K562 (cell line): Measurements from ENCODE around the gene KCTD7. TPM values are rescaled to one million over a fixed set of nuclear protein-coding genes. Genes with fewer than 3 reads are reported as not detected.

Experiments
- EGR1 ChIP-seq: fragments of 450-650 bp; conservative IDR thresholded peaks from 2 replicates; pipeline ENCODE4 v1.6.1; 2017; ENCODE audit warnings: mild to moderate bottlenecking
- ELF1 ChIP-seq: fragments of 200-800 bp; sonication (Bioruptor generic); IDR thresholded peaks from 2 replicates; pipeline ENCODE4 v1.6.1; 2016; ENCODE audit warnings: missing genetic modification characterization, missing compliant biosample characterization
- KDM4B ChIP-seq, 2 experiments: fragments of 450-650 bp in 1 of 2; sonication (generic) in 1 of 2; IDR thresholded peaks; 2 replicates each; pipeline ENCODE4 v1.6.1; 2016 to 2017; ENCODE audit warnings: borderline replicate concordance in 2 of 2, antibody characterized with exemption in 1 of 2, low read depth in 1 of 2, mild to moderate bottlenecking in 1 of 2
- MYNN ChIP-seq, 2 experiments: sonication (generic); formaldehyde crosslinking in 1 of 2; IDR thresholded peaks; 2 replicates each; pipeline versions ENCODE4 v1.5.0 to v1.6.1; 2016 to 2020; ENCODE audit warnings: antibody characterized with exemption in 1 of 2, missing genetic modification reagents in 1 of 2
- REST ChIP-seq, 2 experiments: fragments of 450-650 bp; formaldehyde crosslinking in 1 of 2; IDR thresholded peaks; 2 replicates each; pipeline versions ENCODE4 v1.4.0 to v1.6.1; 2014 to 2020; ENCODE audit warnings: mild to moderate bottlenecking in 2 of 2, borderline replicate concordance in 1 of 2, low read depth in 1 of 2
- SAP30 ChIP-seq: fragments of 200-600 bp; sonication (generic); IDR thresholded peaks from 2 replicates; pipeline ENCODE4 v1.6.1; 2012; ENCODE audit warnings: borderline replicate concordance, low read depth, mild to moderate bottlenecking, moderate library complexity, low read length, control low read depth, inconsistent platforms; ENCODE audit not compliant: insufficient read depth, poor library complexity, severe bottlenecking
- TEAD2 ChIP-seq: fragments of 450-650 bp; IDR thresholded peaks from 2 replicates; pipeline ENCODE4 v1.6.1; 2016; ENCODE audit warnings: missing genetic modification characterization, control low read depth, missing compliant biosample characterization
- TEAD4 ChIP-seq, 2 experiments: sonication (generic) in 1 of 2; formaldehyde crosslinking in 1 of 2; IDR thresholded peaks; 2 replicates each; pipeline versions ENCODE4 v1.6.1 to v1.8.0; 2012 to 2022; ENCODE audit warnings: borderline replicate concordance in 1 of 2, inconsistent platforms in 1 of 2, low read length in 1 of 2, mild to moderate bottlenecking in 1 of 2, missing genetic modification reagents in 1 of 2
- TOE1 ChIP-seq, 2 experiments: fragments of 450-650 bp in 1 of 2; sonication (generic) in 1 of 2; formaldehyde crosslinking in 1 of 2; IDR thresholded peaks; 2 replicates each; pipeline versions ENCODE4 v1.7.1 to v1.8.0; 2016 to 2022; ENCODE audit warnings: borderline replicate concordance in 2 of 2, mild to moderate bottlenecking in 2 of 2, antibody characterized with exemption in 1 of 2, inconsistent platforms in 1 of 2, low read depth in 1 of 2, missing genetic modification reagents in 1 of 2, moderate library complexity in 1 of 2
- ZNF212 ChIP-seq: fragments of 450-650 bp; formaldehyde crosslinking; IDR thresholded peaks from 2 replicates; pipeline ENCODE4 v1.4.0; 2020; ENCODE audit warnings: mild to moderate bottlenecking
- polyA plus RNA-seq, 8 experiments: library from polyadenylated mRNA; depleted of rRNA in 4 of 8; stranded (reverse) in 5 of 8; unstranded in 3 of 8; fragments of >200 nt; fragmentation: Nextera tagmentation in 2 of 8; fragmentation: Illumina TruSeq in 1 of 8; extraction: Ambion mirVana in 2 of 8; extraction: Trizol in 1 of 8; gene quantifications; 2 replicates each; pipeline versions ENCODE4 v1.2.1 to v1.2.3, GENCODE V29; 2011 to 2014; ENCODE audit warnings: inconsistent platforms in 1 of 8, missing spikeins in 1 of 8
- total RNA-seq, 7 experiments: library from RNA; depleted of rRNA in 6 of 7; stranded (reverse); fragments of >200 nt in 6 of 7; fragmentation: Illumina TruSeq in 2 of 7; extraction: Trizol in 2 of 7; gene quantifications; 2 replicates each; pipeline versions ENCODE4 v1.2.1 to v1.2.3, GENCODE V29; 2011 to 2021; ENCODE audit warnings: low replicate concordance in 1 of 7
- TF ChIP-seq, protein P1 (sequence below): fragments of 250-450 bp; sonication (Bioruptor Pico); IDR thresholded peaks from 2 replicates; pipeline ENCODE4 v1.5.0; 2020; ENCODE audit warnings: mild to moderate bottlenecking, borderline replicate concordance

The KCTD7 gene
- total and polyA plus RNA-seq, 9 of the 15 experiments (the other 6 are each of a cell fraction or from before 2014, with no cell fraction given): 1.5 to 26.0 (median 9.0) TPM

- TF ChIP-seq KDM4B (IDR thresholded peaks at IDR 0.05; ENCODE audit: borderline replicate concordance in 2 of 2, low read depth in 1 of 2) (0 out of 4 replicates have a peak, but pooled peaks of 1 of the 2 experiments have one; percentile 19), TOE1 (IDR thresholded peaks at IDR 0.05; ENCODE audit: borderline replicate concordance) (peak; percentile 61), TOE1 (CRISPR knock-in tag; IDR thresholded peaks at IDR 0.05; ENCODE audit: borderline replicate concordance, low read depth) (no peak), TEAD2 (no peak), SAP30 (peak; percentile 24), ELF1 (tag) (peak; percentile 35), REST (IDR thresholded peaks at IDR 0.05; ENCODE audit: borderline replicate concordance) (no peak), REST (CRISPR knock-in tag; IDR thresholded peaks at IDR 0.05; ENCODE audit: low read depth) (no peak), TEAD4 (IDR thresholded peaks at IDR 0.05; ENCODE audit: low read length) (no peak), TEAD4 (CRISPR knock-in tag; IDR thresholded peaks at IDR 0.05; ENCODE audit: borderline replicate concordance) (0 out of 2 replicates have a peak, but pooled peaks have one; percentile 17), EGR1 (peak; percentile 55), ZNF212 (CRISPR knock-in tag) (no peak), MYNN (IDR thresholded peaks at IDR 0.05) (peak; percentile 3; the same call in 1 of the 2 replicates), MYNN (CRISPR knock-in tag; IDR thresholded peaks at IDR 0.05) (no peak)
- TF ChIP-seq, protein P1, sequence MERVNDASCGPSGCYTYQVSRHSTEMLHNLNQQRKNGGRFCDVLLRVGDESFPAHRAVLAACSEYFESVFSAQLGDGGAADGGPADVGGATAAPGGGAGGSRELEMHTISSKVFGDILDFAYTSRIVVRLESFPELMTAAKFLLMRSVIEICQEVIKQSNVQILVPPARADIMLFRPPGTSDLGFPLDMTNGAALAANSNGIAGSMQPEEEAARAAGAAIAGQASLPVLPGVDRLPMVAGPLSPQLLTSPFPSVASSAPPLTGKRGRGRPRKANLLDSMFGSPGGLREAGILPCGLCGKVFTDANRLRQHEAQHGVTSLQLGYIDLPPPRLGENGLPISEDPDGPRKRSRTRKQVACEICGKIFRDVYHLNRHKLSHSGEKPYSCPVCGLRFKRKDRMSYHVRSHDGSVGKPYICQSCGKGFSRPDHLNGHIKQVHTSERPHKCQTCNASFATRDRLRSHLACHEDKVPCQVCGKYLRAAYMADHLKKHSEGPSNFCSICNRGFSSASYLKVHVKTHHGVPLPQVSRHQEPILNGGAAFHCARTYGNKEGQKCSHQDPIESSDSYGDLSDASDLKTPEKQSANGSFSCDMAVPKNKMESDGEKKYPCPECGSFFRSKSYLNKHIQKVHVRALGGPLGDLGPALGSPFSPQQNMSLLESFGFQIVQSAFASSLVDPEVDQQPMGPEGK (CRISPR knock-in tag): no peak
Observed at GRCh38 chr7:66682350-66683093, 53.8 kb downstream of the KCTD7 start (continued).
